ENCODE results near the gene LMO7.

DNA sequence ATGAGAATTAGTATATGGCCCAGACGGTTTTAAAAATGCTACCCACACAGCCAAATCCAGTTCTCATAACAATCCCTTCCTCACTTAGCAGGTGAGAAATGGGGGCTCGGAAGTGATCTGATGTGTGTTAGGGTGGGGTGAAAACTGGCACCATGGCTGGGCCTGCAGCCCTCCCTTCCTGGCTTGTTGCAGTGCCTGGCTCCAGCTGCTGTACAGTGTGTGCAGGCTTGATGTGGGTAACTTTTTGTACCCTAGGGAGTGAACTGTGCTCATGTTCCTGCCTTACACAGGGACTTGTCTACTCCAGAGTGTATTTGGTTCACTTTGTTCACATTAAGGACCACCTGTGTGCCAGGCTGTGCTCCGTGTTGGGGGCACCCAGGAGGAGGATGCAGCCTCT is 177.2 kb downstream of the LMO7 start:
- TF ChIP-seq RAD21 (IDR thresholded peaks at IDR 0.05 in 1 of 2, conservative IDR thresholded peaks at IDR 0.05 in 1 of 2; ENCODE audit: low read depth in 2 of 2, low read length in 2 of 2) (no peak), TAF1 (IDR thresholded peaks at IDR 0.05; ENCODE audit: low read depth, low read length) (no peak), EP300 (IDR thresholded peaks at IDR 0.05; ENCODE audit: borderline replicate concordance in 1 of 2, low read depth in 2 of 2, low read length in 2 of 2) (no peak), SIN3A (conservative IDR thresholded peaks at IDR 0.05 in 1 of 2, IDR thresholded peaks at IDR 0.05 in 1 of 2; ENCODE audit: low read depth in 1 of 2, low read length in 2 of 2) (no peak), EZH2 (IDR thresholded peaks at IDR 0.05; ENCODE audit: low read depth, low read length, severe bottlenecking) (no peak), ATF2 (IDR thresholded peaks at IDR 0.05; ENCODE audit: low read length) (no peak), FOSL1 (IDR thresholded peaks at IDR 0.05; ENCODE audit: insufficient read depth, low read depth, low read length) (no peak), SIX5 (IDR thresholded peaks at IDR 0.05; ENCODE audit: low read depth, low read length) (no peak), JUND (IDR thresholded peaks at IDR 0.05; ENCODE audit: low read length) (no peak), POLR2A (IDR thresholded peaks at IDR 0.05; ENCODE audit: control extremely low read depth in 1 of 2, low read depth in 2 of 2, low read length in 2 of 2) (no peak), TAF7 (optimal IDR thresholded peaks at IDR 0.05; ENCODE audit: borderline replicate concordance, low read depth, low read length) (no peak)
- TF ChIP-seq, protein P1, sequence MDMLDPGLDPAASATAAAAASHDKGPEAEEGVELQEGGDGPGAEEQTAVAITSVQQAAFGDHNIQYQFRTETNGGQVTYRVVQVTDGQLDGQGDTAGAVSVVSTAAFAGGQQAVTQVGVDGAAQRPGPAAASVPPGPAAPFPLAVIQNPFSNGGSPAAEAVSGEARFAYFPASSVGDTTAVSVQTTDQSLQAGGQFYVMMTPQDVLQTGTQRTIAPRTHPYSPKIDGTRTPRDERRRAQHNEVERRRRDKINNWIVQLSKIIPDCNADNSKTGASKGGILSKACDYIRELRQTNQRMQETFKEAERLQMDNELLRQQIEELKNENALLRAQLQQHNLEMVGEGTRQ (IDR thresholded peaks at IDR 0.05; ENCODE audit: low read length) = no peak
- TF ChIP-seq, protein P2, sequence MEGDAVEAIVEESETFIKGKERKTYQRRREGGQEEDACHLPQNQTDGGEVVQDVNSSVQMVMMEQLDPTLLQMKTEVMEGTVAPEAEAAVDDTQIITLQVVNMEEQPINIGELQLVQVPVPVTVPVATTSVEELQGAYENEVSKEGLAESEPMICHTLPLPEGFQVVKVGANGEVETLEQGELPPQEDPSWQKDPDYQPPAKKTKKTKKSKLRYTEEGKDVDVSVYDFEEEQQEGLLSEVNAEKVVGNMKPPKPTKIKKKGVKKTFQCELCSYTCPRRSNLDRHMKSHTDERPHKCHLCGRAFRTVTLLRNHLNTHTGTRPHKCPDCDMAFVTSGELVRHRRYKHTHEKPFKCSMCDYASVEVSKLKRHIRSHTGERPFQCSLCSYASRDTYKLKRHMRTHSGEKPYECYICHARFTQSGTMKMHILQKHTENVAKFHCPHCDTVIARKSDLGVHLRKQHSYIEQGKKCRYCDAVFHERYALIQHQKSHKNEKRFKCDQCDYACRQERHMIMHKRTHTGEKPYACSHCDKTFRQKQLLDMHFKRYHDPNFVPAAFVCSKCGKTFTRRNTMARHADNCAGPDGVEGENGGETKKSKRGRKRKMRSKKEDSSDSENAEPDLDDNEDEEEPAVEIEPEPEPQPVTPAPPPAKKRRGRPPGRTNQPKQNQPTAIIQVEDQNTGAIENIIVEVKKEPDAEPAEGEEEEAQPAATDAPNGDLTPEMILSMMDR (IDR thresholded peaks at IDR 0.05; ENCODE audit: control extremely low read depth in 1 of 3, insufficient read depth in 1 of 3, low read depth in 1 of 3, low read length in 3 of 3) = no peak
- TF ChIP-seq, protein P3, sequence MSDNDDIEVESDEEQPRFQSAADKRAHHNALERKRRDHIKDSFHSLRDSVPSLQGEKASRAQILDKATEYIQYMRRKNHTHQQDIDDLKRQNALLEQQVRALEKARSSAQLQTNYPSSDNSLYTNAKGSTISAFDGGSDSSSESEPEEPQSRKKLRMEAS (IDR thresholded peaks at IDR 0.05) = no peak
